Measurements from ENCODE around the gene LRP1B.

The LRP1B gene

GRCh38 chr2:140861666-140862065 is 1269.2 kb downstream of the LRP1B start:
- DNase-seq = no peak

DNA sequence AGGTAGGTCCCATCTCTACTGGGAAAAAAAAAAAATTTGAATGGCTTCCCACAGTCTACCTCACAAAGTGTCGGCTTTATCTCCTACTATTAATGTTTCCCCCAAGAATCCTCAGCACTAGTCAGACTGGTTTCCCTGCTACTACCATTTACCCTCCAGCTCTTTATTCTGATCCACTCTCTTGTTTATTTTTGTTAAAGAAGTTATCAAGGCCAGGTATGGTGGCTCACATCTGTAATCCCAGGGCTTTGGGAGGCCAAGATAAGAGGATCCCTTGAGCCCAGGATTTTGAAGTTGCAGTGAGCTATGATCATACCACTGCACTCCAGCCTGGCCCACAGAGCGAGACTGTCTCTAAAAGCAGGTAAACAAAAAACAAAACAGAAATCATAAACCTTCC is 1275.3 kb downstream of the LRP1B start:
- no peak for DNase-seq

DNA sequence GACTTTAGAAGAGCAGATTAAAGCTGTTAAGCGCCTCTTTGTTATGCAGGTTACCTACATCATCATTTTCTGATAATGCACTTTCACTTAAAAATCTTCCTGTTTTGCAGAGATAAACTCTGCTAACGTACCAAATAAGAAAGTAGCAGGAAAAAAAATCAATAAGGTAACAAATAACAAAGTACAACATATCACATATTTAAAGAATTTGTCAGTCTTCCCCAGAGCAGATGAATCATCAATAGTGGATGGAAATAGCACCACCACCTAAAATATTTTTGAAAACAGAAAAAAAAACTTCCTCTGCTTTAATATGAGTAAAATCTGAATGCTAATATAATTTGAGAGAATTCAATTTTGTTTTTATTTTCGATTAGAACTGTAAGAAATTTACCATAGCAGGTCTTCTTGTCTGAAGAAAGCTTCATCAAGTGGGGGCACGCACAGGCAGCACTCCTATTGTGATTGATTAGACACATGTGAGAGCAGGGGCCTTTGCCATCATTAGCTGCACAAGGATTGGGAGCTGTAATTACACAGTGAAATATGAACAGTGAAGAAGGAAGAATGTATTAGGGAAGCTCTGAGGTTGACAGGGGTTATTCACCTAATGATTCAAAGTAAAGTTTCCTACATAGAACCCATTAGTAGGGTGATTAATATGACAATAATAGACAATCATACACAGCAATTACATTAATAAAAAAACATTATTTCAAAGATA is 1279.4 kb downstream of the LRP1B start:
- no peak for DNase-seq

DNA sequence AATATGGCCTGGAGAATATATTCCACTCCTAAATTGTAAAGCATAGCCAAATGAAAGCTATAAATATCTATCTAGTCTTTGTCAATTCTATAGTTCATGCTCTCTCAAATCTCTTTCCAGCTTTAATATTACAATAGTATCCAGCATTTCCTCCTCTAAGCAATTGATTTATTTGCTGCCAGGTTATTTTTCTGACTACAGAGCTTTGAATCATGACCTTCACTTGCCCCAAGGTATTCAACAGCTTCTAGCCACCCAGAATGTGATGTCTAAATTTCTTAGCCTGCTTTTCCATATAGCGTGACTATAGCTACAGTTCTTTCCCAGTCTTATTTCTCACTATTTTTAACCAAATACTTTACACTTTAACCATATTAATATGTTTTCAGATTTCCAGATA is 1287.6 kb downstream of the LRP1B start:
- DNase-seq = no peak

GRCh38 chr2:140842110-140842509 is 1288.7 kb downstream of the LRP1B start:
- no peak for DNase-seq

DNA sequence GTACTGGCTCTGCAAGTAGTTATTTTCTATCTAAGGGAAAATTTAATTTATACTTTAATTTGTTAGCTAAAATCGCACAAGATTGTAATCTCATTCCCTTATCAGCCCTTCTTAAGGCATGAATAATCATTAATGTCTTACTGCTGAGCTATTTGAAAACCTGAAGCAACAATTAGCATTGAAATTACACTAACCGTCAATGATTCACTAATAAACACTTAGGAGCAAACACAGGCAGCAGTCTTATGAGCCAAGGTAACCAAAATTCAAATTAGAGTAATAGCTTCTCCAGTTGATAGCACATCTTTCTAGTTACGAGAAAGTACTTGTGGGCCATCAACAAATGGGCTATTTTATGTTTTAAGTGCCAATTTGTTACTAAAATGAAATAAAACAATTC is 1289.7 kb downstream of the LRP1B start:
- DNase-seq = no peak

GRCh38 chr2:140836826-140837225 is 1294.0 kb downstream of the LRP1B start:
- no peak for DNase-seq

GRCh38 chr2:140835079-140835478 is 1295.7 kb downstream of the LRP1B start:
- no peak for DNase-seq

GRCh38 chr2:140814141-140814540 is 1316.7 kb downstream of the LRP1B start:
- DNase-seq = no peak

DNA sequence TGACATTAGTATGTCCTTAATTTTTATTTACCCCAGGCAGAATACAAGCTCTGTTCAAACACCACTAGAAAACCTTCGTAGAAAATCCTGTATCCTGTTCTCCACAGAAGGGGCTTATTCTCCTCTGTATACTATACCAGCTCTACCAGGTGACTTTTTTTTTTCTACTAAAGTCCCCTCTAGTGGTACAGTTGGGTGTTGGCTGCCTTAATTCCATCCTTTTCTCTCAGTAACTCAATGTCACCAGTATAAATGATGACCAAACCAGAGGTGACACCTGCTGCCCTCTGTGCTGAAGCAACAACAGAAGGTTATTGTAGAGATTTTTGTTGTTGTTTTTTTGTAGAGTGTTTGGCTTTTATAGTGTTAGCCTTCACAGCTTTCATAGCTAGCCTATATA is 1322.0 kb downstream of the LRP1B start:
- no peak for DNase-seq

GRCh38 chr2:140808211-140808610 is 1322.6 kb downstream of the LRP1B start:
- no peak for DNase-seq

DNA sequence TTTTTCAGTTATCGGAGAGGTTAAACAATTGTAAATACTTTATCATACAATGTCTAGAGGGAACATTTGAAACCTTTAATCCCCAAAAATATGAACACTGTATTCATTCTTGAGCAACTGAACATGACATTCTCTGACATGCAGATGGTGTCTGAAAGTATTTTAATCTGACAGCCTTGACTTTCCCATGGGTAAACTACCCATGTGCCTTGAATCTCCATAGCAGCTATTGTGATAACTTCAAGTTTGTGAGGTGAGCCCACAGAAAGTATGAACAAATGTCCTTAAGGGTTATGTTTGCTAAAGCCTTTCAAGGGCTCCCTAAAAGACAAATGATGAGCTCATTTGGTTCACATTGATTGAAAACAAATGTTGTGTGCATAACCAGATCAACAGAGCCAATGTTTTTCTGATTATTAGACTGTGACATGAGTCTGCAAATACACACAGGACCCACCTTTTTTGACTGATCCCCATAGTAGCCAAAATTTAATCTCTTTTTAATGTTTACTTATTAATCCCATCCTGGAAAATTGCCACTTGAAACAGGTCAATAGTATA is 1326.0 kb downstream of the LRP1B start:
- DNase-seq = no peak

GRCh38 chr2:140801311-140801710 is 1329.5 kb downstream of the LRP1B start:
- no peak for DNase-seq

- DNase-seq = no peak
Measured at GRCh38 chr2:140797718-140798117, 1333.1 kb downstream of the LRP1B start.

DNA sequence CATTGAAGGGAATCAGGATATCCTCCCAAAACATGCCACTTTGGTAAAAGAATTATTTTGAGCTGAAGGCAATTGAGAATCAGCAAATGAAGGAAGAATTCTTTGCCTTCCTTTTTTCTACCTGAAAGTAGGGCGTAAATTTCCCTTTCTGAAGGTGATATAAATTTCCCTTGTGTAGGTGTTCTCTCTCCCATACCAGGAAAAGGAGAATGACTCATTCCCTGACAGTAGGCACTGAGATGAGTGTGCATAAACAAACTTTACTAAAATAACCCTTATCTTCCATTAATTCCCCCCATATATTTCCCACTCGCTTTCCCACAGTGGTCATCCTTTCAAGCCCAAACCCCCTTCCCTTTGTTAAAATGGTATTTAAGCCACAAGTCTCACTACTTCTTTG is 1339.0 kb downstream of the LRP1B start:
- no peak for DNase-seq

GRCh38 chr2:140786585-140786984 is 1344.2 kb downstream of the LRP1B start:
- DNase-seq = no peak

DNA sequence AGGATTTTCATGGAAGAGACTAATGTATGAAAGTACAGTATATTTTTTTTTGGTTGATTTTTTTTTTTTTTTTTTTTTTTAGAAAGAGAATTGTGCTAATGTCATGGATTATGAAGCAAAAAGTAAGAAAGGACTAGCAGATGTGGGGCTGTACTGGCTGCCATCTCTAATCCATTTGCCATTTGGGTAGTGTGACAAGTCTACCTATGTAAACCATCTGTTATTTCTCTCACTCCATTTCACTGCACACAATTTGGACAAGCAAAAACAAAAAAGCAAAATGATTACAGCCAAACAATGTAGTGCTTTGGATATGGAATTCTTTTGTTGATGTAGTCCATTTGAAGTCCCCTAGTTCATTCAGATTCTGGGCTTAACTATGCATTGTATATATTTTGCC is 1355.4 kb downstream of the LRP1B start:
- DNase-seq = no peak

DNA sequence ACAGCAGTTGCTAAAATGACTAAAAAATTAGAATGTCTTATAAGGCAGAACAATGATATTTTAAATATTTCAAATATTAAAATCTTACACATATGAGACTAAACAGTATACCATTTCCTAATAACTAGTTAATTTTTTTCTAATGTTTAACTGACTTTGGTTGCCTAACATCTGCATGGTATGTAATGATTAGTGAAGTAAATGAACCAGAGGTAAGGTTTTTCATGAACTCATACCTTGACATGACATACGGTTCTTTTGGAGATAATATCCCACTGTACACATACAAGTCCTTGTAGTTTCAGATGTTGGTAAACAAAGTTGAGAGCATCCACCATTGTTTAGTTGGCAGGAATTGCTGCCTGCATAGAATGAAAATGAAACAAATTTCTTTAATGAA is 1360.2 kb downstream of the LRP1B start:
- no peak for DNase-seq

- no peak for DNase-seq
Measured at GRCh38 chr2:140761807-140762206, 1369.0 kb downstream of the LRP1B start.

DNA sequence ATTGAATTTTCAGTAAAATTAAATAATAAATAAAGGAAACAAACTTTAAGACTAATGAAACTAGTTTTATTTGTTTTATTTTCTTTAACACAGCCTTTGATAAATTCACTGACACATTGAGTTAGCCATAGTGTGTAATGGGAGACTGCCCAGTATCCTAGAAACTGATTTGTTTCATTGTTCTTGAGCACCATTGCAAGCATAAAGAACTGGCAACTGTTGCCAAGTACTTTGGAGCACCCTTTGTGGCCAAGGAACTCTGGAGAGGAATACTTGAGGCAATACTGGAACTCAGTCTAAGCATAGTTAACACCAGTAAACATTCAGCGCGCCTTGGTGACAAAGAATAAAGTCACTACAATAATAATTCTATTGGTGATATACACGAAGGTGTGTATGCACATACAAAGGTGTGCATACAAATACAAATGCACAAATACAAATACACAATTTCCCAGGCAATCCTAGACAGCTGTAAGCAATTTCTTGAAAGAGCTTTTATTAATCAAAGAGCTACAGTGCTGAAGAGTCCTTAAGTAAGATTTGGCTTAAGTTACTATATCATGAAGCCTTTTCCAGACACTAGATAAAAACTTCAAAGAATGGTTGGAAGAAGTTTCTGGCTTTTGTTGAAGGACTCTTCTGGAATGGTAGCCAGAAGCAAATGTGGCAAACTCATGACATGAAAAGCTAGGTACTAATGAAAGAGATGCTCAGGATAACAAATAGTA is 1371.2 kb downstream of the LRP1B start:
- no peak for DNase-seq

GRCh38 chr2:140747665-140748064 is 1383.2 kb downstream of the LRP1B start:
- no peak for DNase-seq

GRCh38 chr2:140747090-140747489 is 1383.7 kb downstream of the LRP1B start:
- DNase-seq = no peak

DNA sequence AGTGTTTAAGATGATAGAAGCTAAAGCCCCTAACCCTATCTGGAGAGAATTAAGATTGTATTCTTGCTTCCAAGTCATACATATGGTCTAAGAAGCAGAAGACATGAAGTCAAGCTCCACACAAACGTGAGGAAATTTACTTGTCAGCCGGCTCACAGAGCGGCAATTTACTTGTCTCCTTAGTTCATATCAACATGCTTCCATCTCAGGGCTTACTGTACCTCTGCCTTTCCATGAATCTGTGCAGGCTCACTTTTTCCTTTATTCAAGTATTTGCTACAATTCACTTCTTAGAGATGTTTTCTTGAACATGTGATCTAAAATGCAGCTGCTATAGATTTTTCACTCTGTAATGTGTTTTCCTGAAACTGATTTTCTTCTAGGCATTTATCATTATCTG is 1386.4 kb downstream of the LRP1B start:
- no peak for DNase-seq

- DNase-seq = no peak
Measured at GRCh38 chr2:140737006-140737405, 1393.8 kb downstream of the LRP1B start.

Data from activated CD4-positive, CD25-positive, alpha-beta regulatory T cell treated with anti-CD3 and anti-CD28 coated beads, Interleukin-2, amount 50 U/mL, for 72 hours (primary cell).